GM12874 (cell line): ENCODE results near the gene BOLL.
A peak's percentile ranks its signal among the peaks of the same experiment; 100 is the strongest.

ENCODE experiments used
- CTCF ChIP-seq: IDR thresholded peaks from 2 replicates; pipeline ENCODE4 v1.5.1; 2011; ENCODE audit warnings: low read depth, mild to moderate bottlenecking, control low read depth, low read length, moderate library complexity; ENCODE audit not compliant: insufficient read depth

Gene BOLL

GRCh38 chr2:197813093-197813787, 28.1 kb upstream of the BOLL start:
- peak; percentile 51; the same call in 1 of the 2 replicates for TF ChIP-seq CTCF

GRCh38 chr2:197810491-197810890, 25.4 kb upstream of the BOLL start:
- TF ChIP-seq CTCF = no peak

- no peak for TF ChIP-seq CTCF
Observed at GRCh38 chr2:197810016-197810415, 24.9 kb upstream of the BOLL start.

GRCh38 chr2:197809064-197809463, 23.9 kb upstream of the BOLL start:
- no peak for TF ChIP-seq CTCF

- no peak for TF ChIP-seq CTCF
Observed at GRCh38 chr2:197805715-197806633, 20.9 kb upstream of the BOLL start.

- peak; percentile 28; the same call in 1 of the 2 replicates for TF ChIP-seq CTCF
Observed at GRCh38 chr2:197804758-197805714, 19.9 kb upstream of the BOLL start.
